Astrocyte of the spinal cord (primary cell): ENCODE data around the gene LSM3.

Experiments used
- DNase-seq: peaks from one replicate; pipeline ENCODE4 v3.0.0; 2011; ENCODE audit warnings: low read depth, low spot score
- H3K4me3 ChIP-seq: 2 replicates; pipeline ENCODE4 v1.5.1; 2011; ENCODE audit warnings: low read depth, mild to moderate bottlenecking, low read length, moderate library complexity
- CTCF ChIP-seq: IDR thresholded peaks from 2 replicates; pipeline ENCODE4 v1.5.1; 2012; ENCODE audit warnings: low read depth, mild to moderate bottlenecking, low read length, inconsistent platforms
- in situ Hi-C: cut with HindIII; loops from 2 replicates; pipeline ENCODE4 v1.10.0; 2017; ENCODE audit warnings: low sequenced_read_pairs

The LSM3 gene

DNA sequence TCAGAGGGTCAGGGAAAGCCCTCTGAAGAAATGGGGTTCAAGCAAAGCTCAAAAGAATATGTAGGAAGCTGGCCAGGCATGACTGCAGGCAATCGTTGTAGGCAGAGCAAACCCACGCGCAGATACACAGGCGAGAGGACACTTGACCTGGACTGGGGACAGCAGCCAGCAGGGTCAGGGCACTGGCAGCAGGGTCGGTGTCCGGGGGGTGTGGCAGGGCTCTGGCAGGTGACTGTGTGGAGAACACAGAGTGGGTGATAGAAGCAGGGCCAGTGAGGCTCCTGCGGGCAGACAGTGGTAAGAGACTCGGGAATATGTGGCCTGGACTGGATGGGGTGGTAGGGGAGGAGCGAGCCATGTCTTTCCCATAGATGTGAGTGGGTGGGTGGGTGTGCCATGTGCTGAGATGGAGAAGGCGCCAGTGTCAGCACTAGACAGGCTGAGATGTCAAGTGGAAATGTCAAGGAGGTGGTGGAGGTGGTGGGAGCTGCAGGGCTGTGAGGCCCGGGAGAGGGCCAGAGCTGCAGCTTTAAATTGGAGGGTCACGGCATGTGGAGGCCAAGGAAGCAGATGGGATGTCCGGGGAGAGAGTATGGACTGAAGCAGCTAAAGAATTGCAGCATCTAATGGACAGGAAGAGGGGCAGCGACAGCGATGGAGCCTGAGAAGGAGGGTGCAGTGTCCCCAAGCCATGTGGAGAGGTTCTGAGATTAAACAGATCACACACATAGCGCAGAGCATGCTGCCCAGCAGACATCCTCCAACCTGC lies 40.3 kb upstream of the LSM3 start:
- in situ Hi-C loops: no loop called here
- no peak for DNase-seq
- H3K4me3 ChIP-seq: no peak overlapping the region
- no peak for TF ChIP-seq CTCF

DNA sequence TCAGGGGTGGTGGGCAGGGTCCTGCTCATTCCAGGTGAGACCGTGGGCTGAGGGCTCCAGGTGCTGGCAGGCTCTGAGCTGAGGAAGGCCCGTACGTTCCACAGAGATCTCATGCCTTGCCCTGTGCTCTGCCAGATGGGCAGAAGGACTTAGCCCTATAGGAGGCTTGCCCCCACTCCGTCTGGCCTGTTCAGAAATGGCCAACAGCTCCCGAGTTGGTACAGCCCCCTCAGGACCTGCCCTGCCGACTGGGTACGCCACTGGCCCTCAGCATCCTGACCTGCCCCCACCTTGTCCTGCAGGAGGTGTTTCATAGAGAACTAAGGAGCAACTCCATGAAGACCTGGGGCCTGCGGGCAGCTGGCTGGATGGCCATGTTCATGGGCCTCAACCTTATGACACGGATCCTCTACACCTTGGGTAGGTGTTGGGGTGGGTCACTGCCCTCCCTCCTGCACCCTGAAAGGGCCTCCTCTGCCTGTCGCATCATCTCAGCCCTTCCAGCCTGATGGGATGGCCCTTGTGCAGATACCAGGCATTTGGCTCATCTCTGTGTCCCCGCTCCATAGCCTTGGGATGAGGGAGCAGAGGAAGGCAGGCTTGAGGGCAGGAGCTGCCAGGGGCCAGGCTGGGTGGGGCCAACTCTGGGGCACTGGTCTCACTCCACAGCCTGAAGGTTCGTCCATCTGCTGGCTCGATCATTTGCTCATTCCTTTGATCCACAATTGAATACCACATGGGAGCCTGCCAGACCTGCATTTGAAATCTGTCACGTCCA lies 39.5 kb upstream of the LSM3 start:
- no peak for TF ChIP-seq CTCF
- H3K4me3 ChIP-seq: no peak overlapping the region
- in situ Hi-C loops: no loop called here
- no peak for DNase-seq

DNA sequence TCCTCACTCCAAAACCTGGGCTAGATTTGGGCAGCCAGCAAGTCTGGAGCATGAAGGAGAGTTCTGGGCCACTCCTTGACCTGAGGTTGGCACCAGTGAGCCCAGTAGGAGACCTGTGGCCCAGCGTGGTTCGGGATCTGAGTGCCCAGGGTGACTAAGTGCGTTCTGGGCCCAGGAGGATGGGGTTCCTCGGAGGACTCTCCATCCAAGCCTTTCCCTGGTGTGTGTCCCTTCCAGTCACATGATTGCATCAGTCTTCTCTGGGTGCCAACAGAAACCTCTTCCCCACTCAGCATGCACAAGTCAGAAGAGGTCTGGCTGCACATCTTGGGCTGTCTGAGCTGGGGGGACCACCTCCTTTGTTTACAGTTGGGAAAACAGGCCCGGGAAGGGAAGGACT lies 38.8 kb upstream of the LSM3 start:
- no peak overlapping the region for H3K4me3 ChIP-seq
- DNase-seq: no peak
- in situ Hi-C loops: no loop called here
- no peak for TF ChIP-seq CTCF

- no peak overlapping the region for H3K4me3 ChIP-seq
- in situ Hi-C loops: no loop called here
- no peak for DNase-seq
- TF ChIP-seq CTCF: no peak
Observed at GRCh38 chr3:14140668-14141067, 37.9 kb upstream of the LSM3 start.

GRCh38 chr3:14141144-14141543 lies 37.5 kb upstream of the LSM3 start:
- H3K4me3 ChIP-seq: no peak overlapping the region
- DNase-seq: no peak
- in situ Hi-C loops: no loop called here
- TF ChIP-seq CTCF: no peak

GRCh38 chr3:14141602-14142341 lies 36.8 kb upstream of the LSM3 start:
- DNase-seq: no peak
- TF ChIP-seq CTCF: no peak
- no peak overlapping the region for H3K4me3 ChIP-seq
- in situ Hi-C loops: no loop called here
